ENCODE measurements around the gene SMYD2. TPM values are rescaled to one million over a fixed set of nuclear protein-coding genes. Genes with fewer than 3 reads are reported as not detected.

SMYD2 gene
- total RNA-seq, 1 donor from 2014 or later: 41.6 TPM

DNA sequence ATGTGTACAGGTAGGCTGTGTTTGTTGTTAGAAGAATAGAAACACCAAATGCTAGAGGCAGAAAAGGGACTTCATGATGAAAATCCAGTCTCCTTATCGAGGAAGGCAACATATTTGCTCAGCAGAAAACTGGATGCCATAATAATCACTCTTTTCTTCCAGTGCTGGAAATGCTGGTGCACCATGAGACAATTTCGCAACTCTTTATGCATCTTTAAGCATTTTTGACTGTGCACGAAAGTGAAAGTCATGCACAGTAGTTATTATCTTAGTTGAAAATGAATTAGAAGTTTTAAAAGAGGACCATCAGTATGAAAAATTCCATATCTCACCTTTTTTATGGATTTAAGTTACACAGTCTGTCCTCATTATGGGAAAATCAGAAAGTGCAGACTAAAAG is 29.1 kb downstream of the SMYD2 start:
- intact Hi-C loops (cut with DNase I): no loop called here
- Histone ChIP-seq H3K4me1 (peaks cover 14% of the 10 kb centered on the region), H3K4me3 (no peak overlapping the region), H3K27me3 (ENCODE audit: low read depth) (no peaks in the 10 kb centered on the region), H3K9me3 (no peaks in the 10 kb centered on the region), H3K27ac (no peak overlapping the region), H3K36me3 (peaks cover 4% of the 10 kb centered on the region)
- ATAC-seq: no peak
- DNase-seq: no peak
- TF ChIP-seq, protein P1, sequence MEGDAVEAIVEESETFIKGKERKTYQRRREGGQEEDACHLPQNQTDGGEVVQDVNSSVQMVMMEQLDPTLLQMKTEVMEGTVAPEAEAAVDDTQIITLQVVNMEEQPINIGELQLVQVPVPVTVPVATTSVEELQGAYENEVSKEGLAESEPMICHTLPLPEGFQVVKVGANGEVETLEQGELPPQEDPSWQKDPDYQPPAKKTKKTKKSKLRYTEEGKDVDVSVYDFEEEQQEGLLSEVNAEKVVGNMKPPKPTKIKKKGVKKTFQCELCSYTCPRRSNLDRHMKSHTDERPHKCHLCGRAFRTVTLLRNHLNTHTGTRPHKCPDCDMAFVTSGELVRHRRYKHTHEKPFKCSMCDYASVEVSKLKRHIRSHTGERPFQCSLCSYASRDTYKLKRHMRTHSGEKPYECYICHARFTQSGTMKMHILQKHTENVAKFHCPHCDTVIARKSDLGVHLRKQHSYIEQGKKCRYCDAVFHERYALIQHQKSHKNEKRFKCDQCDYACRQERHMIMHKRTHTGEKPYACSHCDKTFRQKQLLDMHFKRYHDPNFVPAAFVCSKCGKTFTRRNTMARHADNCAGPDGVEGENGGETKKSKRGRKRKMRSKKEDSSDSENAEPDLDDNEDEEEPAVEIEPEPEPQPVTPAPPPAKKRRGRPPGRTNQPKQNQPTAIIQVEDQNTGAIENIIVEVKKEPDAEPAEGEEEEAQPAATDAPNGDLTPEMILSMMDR (IDR thresholded peaks at IDR 0.05): no peak

DNA sequence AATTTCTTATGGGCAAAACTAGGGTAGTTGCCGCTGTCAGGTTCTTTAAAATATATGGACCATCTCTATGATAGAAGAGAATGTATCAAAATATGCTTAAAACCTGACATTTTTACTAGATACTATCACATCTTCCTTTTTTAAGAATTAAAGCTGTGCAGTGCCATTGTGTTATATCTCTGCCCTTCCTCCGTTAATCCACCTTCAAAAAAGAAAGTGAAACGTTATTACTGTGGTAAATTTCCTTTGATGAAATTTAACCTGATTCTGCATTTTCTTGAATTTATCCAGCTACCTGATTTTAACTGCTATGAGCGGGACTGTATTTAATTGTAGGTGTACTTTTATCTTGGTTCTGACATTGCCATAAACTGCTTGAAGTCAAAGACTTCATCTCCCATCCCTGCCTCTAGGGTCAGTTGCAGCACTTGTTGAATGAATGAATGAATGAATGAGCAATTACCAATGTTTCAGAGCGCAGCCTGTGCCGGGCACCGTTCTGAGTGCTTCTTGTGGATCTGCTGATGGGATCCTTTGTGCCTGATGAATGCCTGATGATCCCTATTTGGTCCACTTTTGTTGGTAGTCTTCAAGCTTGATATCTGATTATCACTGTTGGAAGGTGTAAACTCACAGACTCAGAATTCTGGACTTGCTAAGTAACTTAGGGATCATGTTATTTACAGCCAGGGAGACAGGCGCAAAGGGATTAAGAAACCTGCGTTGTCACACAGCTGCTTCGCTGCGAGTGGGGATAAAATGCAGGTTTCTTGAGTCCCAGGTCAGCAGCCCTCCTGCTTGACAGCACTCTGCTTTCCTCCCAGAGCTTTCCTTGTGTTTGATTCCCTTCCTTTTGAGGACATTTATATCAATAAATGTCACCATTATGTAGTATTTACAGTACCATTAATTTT is 30.1 kb downstream of the SMYD2 start:
- no peaks in the 10 kb centered on the region for H3K9me3 ChIP-seq
- DNase-seq (no peak), ATAC-seq (no peak)
- H3K4me3 ChIP-seq: no peak overlapping the region
- H3K4me1 ChIP-seq: peaks cover 14% of the 10 kb centered on the region
- TF ChIP-seq, protein P1 (IDR thresholded peaks at IDR 0.05): no peak
- H3K27me3 ChIP-seq (ENCODE audit: low read depth): no peaks in the 10 kb centered on the region
- no peak overlapping the region for H3K27ac ChIP-seq
- intact Hi-C loops (cut with DNase I): no loop called here
- peaks cover 5% of the 10 kb centered on the region for H3K36me3 ChIP-seq

DNA sequence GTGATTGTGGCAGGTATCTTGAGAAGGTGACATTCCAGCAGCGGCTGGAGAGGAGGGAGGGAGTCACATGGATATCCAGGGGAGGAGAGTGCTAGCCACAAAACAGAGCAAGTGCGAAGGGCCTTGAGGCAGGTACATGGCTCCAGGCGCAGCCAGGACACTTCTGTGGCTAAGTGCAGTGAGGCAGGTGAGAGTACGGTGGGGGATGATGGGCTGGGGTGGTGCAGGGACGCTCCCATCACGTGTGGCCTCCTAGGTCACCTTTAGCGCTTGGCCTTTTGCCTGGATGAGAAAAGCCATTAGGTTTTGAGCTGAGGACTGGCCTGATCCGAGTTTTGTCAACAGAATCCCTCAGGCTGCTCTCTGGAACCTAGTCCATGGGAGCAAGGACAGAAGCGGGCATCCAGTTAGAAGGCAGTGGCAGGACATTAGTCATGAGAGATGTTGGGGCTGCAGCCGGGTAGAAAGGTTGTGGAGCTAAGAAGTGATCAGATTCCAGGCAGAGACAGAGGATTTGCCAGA is 31.6 kb downstream of the SMYD2 start:
- Histone ChIP-seq H3K36me3 (peaks cover 5% of the 10 kb centered on the region), H3K27me3 (ENCODE audit: low read depth) (no peaks in the 10 kb centered on the region), H3K27ac (no peak overlapping the region), H3K9me3 (no peaks in the 10 kb centered on the region), H3K4me1 (peaks cover 14% of the 10 kb centered on the region), H3K4me3 (no peak overlapping the region)
- TF ChIP-seq, protein P1 (IDR thresholded peaks at IDR 0.05): no peak
- DNase-seq: no peak
- intact Hi-C loops (cut with DNase I): no loop called here
- ATAC-seq: peak; percentile 31 to 36

DNA sequence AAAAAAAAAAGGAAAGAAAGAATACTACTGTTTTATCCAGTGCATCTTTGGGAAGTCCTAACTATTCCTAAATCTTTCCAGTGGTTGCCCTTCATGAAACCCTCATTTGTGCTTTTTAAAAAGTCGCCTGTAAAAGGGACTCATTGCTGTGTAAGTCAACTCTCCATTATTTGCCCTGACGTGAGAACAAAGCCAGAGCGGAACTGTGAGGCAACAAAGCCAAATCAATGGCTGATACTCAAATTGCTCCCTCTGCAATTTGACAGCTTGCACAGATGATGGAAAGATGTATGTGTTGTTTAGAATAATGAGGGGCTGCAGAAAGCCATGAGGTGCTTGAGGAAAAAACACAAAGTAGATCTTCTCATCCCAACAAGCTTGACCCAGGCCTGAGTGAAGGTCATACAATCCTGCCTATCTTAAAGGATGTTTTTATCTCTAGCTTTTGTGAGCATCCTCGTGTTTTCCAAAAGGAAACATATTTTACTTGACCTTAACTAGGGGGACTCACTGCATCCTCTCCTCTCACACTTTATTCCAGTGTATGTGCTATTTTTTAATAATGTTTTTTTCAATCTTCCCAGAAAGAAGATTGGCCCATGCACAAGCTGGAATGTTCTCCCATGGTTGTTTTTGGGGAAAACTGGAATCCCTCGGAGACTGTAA is 33.4 kb downstream of the SMYD2 start:
- Histone ChIP-seq H3K36me3 (peaks cover 13% of the 10 kb centered on the region), H3K4me1 (peaks cover 14% of the 10 kb centered on the region), H3K4me3 (no peak overlapping the region), H3K27ac (no peak overlapping the region), H3K27me3 (ENCODE audit: low read depth) (no peaks in the 10 kb centered on the region), H3K9me3 (no peaks in the 10 kb centered on the region)
- TF ChIP-seq, protein P1 (IDR thresholded peaks at IDR 0.05): no peak
- intact Hi-C loops (cut with DNase I): no loop called here
- ATAC-seq (no peak), DNase-seq (no peak)

DNA sequence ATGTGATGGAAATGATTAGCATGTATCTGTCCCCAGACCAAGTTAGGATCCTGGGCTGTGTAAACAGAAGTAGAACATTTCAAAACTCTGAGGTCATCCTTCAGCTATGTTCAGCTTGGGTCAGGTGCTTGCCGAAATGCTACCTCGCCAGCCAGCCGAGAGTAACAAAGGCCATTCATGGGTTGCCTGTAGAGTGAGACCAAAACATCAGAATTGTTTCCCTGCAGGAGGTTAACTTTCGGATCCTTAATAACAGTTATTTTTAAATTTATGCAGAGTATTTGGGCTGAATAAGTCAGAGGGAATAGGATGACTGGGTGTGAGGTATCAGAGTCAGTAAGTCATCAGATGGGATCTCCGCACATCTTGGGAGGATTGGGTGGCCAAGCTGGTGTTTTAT is 35.6 kb downstream of the SMYD2 start:
- Histone ChIP-seq H3K36me3 (peaks cover 19% of the 10 kb centered on the region), H3K27me3 (ENCODE audit: low read depth) (no peaks in the 10 kb centered on the region), H3K27ac (no peak overlapping the region), H3K4me1 (no peaks in the 10 kb centered on the region), H3K9me3 (no peaks in the 10 kb centered on the region), H3K4me3 (no peak overlapping the region)
- DNase-seq (no peak), ATAC-seq (peak; percentile 41 to 63)
- intact Hi-C loops (cut with DNase I): no loop called here
- TF ChIP-seq, protein P1 (IDR thresholded peaks at IDR 0.05): no peak

Measured in lower lobe of right lung (tissue), 2 donors.